A549 (cell line): Measurements from ENCODE around the gene NSD1. TPM values are rescaled to one million over a fixed set of nuclear protein-coding genes. Genes with fewer than 3 reads are reported as not detected.

ENCODE experiments used
- ATAC-seq, 2 experiments: fragments of 200-7000 bp in 1 of 2; fragments of >200 bp in 1 of 2; cut with Nextera tagmentation in 1 of 2; cut with Tn5 transposase in 1 of 2; 3 replicates each; pipeline versions ENCODE4 v1.8.0 to v1.9.1; 2018 to 2020; ENCODE audit warnings: mild to moderate bottlenecking in 1 of 2, moderate library complexity in 1 of 2
- CTCF ChIA-PET: fragments of 300-600 bp; sonication (Branson Sonifier 250); formaldehyde crosslinking; extraction: SDS; loops from one replicate; lab custom pipeline; 2021; ENCODE audit warnings: antibody characterized with exemption, inconsistent platforms; lab: Yijun Ruan, JAX
- POLR2A ChIA-PET: fragments of 350-600 bp; formaldehyde crosslinking; extraction: SDS; loops from one replicate; lab custom pipeline; 2021; ENCODE audit warnings: antibody characterized with exemption, inconsistent platforms; lab: Yijun Ruan, JAX
- DNase-seq, 2 experiments: peaks; one replicate each; pipeline versions ENCODE4 v3.0.0 to v3.0.0-alpha.2; 2011 to 2016; ENCODE audit warnings: low read depth in 1 of 2, low spot score in 1 of 2
- FAIRE-seq: peaks from 2 replicates; lab custom pipeline; 2011; peaks lifted over from hg19 to GRCh38; lab: Jason Lieb, UNC
- H3K27ac ChIP-seq, 2 experiments: fragments of >200 bp; sonication (Bioruptor Twin); formaldehyde crosslinking; 3 replicates each; pipeline ENCODE4 v1.5.1; 2016 to 2017
- H3K4me1 ChIP-seq: fragments of >200 bp; sonication (Bioruptor Twin); formaldehyde crosslinking; 3 replicates; pipeline ENCODE4 v1.6.1; 2016
- H3K4me2 ChIP-seq: fragments of >200 bp; sonication (Bioruptor Twin); formaldehyde crosslinking; 3 replicates; pipeline ENCODE4 v1.6.1; 2016
- H3K4me3 ChIP-seq: fragments of >200 bp; sonication (Bioruptor Twin); formaldehyde crosslinking; 3 replicates; pipeline ENCODE4 v1.5.1; 2016
- H3K9me3 ChIP-seq: fragments of >200 bp; sonication (Bioruptor Twin); formaldehyde crosslinking; 3 replicates; pipeline ENCODE4 v1.6.1; 2016
- EHF ChIP-seq: fragments of 250-450 bp; sonication (Bioruptor Pico); IDR thresholded peaks from 2 replicates; pipeline ENCODE4 v1.5.0; 2020; ENCODE audit warnings: mild to moderate bottlenecking
- FOXS1 ChIP-seq: fragments of 250-450 bp; sonication (Bioruptor Pico); IDR thresholded peaks from 2 replicates; pipeline ENCODE4 v1.5.0; 2020; ENCODE audit warnings: mild to moderate bottlenecking, moderate library complexity
- HOXA7 ChIP-seq: fragments of 250-450 bp; sonication (Bioruptor Pico); IDR thresholded peaks from 2 replicates; pipeline ENCODE4 v1.5.0; 2020; ENCODE audit warnings: mild to moderate bottlenecking, moderate library complexity
- HOXB13 ChIP-seq: fragments of 250-450 bp; sonication (Bioruptor Pico); IDR thresholded peaks from 2 replicates; pipeline ENCODE4 v1.5.0; 2020; ENCODE audit warnings: low read depth, mild to moderate bottlenecking, moderate library complexity
- HOXB5 ChIP-seq: fragments of 250-450 bp; sonication (Bioruptor Pico); IDR thresholded peaks from 2 replicates; pipeline ENCODE4 v1.5.0; 2020; ENCODE audit warnings: mild to moderate bottlenecking, moderate library complexity
- JUNB ChIP-seq: fragments of >200 bp; sonication (Bioruptor Twin); formaldehyde crosslinking; IDR thresholded peaks from 2 replicates; pipeline ENCODE4 v1.6.1; 2016
- MYC ChIP-seq: IDR thresholded peaks from 2 replicates; pipeline ENCODE4 v1.6.1; 2012; ENCODE audit warnings: mild to moderate bottlenecking, inconsistent platforms, low read length, improper control_type of control experiment, borderline replicate concordance
- NPAS2 ChIP-seq: fragments of 250-450 bp; sonication (Bioruptor Pico); IDR thresholded peaks from 2 replicates; pipeline ENCODE4 v1.8.0; 2022; ENCODE audit warnings: mild to moderate bottlenecking, moderate library complexity, borderline replicate concordance
- POLR2AphosphoS2 ChIP-seq: conservative IDR thresholded peaks from 2 replicates; pipeline ENCODE4 v1.6.1; 2012; ENCODE audit warnings: low read length, improper control_type of control experiment, inconsistent platforms
- RAD21 ChIP-seq, 2 experiments: fragments of >200 bp in 1 of 2; sonication (Bioruptor Twin) in 1 of 2; formaldehyde crosslinking in 1 of 2; IDR thresholded peaks in 1 of 2; conservative IDR thresholded peaks in 1 of 2; 2 replicates in 1 of 2; 3 replicates in 1 of 2; pipeline ENCODE4 v1.6.1; 2012 to 2018; ENCODE audit warnings: inconsistent platforms in 1 of 2
- RCOR1 ChIP-seq: fragments of 150-350 bp; IDR thresholded peaks from 2 replicates; pipeline ENCODE4 v1.6.1; 2014; ENCODE audit warnings: antibody characterized with exemption, low read length, low read depth
- TFCP2L1 ChIP-seq: fragments of 250-450 bp; sonication (Bioruptor Pico); IDR thresholded peaks from 2 replicates; pipeline ENCODE4 v1.5.0; 2021; ENCODE audit warnings: mild to moderate bottlenecking
- WGBS: methylation state at CpG from one replicate; pipeline ENCODE4 v1.1.6; 2017; ENCODE audit errors: missing lambda C conversion rate; 5-methylcytosine and 5-hydroxymethylcytosine counted together
- polyA plus RNA-seq, 4 experiments: library from polyadenylated mRNA; depleted of rRNA in 3 of 4; stranded (reverse); fragments of >200 nt; fragmentation: RNase III in 1 of 4; extraction: RNeasy Plus Mini Kit Qiagen cat#74134 plus additional on column Dnase treatment in 1 of 4; gene quantifications; 2 replicates in 3 of 4; 3 replicates in 1 of 4; pipeline ENCODE4 v1.2.3, GENCODE V29; 2011 to 2017
- TF ChIP-seq, protein P1 (sequence below): fragments of >200 bp; sonication (Bioruptor Twin); formaldehyde crosslinking; IDR thresholded peaks from 3 replicates; pipeline ENCODE4 v1.6.1; 2016
- TF ChIP-seq, protein P2 (sequence below): fragments of 250-450 bp; sonication (Bioruptor Pico); IDR thresholded peaks from 2 replicates; pipeline ENCODE4 v1.5.0; 2020; ENCODE audit warnings: low read depth, mild to moderate bottlenecking, moderate library complexity
- TF ChIP-seq, protein P3 (sequence below): fragments of >200 bp; sonication (Bioruptor Twin); formaldehyde crosslinking; IDR thresholded peaks from 2 replicates; pipeline ENCODE4 v1.6.1; 2016
- TF ChIP-seq, protein P4 (sequence below): fragments of 250-450 bp; sonication (Bioruptor Pico); IDR thresholded peaks from 2 replicates; pipeline ENCODE4 v1.5.0; 2021; ENCODE audit warnings: mild to moderate bottlenecking, moderate library complexity, borderline replicate concordance
- TF ChIP-seq, protein P5 (sequence below): IDR thresholded peaks from 2 replicates; pipeline ENCODE4 v1.6.1; 2012
- TF ChIP-seq, protein P6 (sequence below): IDR thresholded peaks from 2 replicates; pipeline ENCODE4 v1.6.1; 2012; ENCODE audit warnings: low read depth, borderline replicate concordance

NSD1 gene
- polyA plus RNA-seq, 2 of the 4 experiments (the other 2 are of a cell fraction) = 16.3 to 38.2 TPM

DNA sequence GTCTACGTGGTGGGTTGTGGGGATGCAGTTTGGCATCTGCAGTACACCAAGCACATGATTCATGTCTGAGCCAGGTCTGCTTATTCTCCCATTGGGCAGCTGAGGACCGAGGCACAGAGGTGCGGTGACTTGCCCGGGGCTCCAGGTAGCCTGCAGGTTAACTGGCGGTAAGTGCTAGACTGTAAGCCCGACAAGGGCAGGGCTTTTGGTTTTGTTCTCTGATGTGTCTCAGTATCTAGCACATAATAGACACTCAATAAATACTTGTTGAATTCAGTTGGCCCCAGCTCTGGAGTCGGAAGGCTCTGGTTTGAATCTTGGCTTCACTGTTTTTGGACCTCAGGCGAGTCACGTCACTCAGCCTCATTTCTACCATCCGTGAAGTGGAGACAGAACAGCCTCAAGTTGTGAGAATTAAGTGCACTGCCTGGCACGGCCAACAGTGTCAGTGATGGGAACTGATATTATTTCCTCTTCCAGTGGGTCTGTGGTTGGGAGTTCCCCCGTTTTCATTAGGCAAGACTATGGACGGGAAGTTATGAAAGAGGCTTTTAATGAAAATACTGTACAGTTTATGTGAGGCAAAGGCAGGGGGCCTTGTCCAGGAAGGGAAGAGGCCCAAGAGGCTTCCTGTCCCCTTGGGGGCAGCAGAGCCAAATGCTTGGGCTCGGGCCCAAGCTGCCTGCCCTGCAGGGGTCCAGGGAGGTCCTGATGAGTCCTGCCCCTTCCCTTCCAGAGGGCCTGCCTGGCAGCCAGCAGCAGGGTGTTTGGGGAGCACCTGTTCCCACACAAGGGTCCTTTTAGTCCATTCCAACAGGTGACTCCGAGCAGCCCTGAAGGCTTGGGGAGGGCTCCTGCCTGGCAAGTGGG is 173.3 kb downstream of the NSD1 start:
- H3K27ac ChIP-seq = no peak overlapping the region
- H3K4me1 ChIP-seq = peaks cover 36% of the 10 kb centered on the region
- H3K9me3 ChIP-seq = no peaks in the 10 kb centered on the region
- ChIA-PET CTCF (interaction anchor here (1.2 to 6.3 kb wide), 9 partner anchors 8 to 195 kb away, joined by 3 to 55 read pairs (median 5); no protein-coding TSS in a partner anchor), POLR2A (interaction anchor here (0.5 kb wide), 1 partner anchor 119 kb away, joined by 4 read pairs; the partner anchor contains the start of gene GRK6)
- TF ChIP-seq FOXS1 (CRISPR knock-in tag) = no peak
- TF ChIP-seq NPAS2 (CRISPR knock-in tag) = no peak
- TF ChIP-seq RAD21 (conservative IDR thresholded peaks at IDR 0.05 in 1 of 2, IDR thresholded peaks at IDR 0.05 in 1 of 2) = no peak
- TF ChIP-seq TFCP2L1 = peak; percentile 48; the same call in 1 of the 2 replicates
- TF ChIP-seq, protein P1, sequence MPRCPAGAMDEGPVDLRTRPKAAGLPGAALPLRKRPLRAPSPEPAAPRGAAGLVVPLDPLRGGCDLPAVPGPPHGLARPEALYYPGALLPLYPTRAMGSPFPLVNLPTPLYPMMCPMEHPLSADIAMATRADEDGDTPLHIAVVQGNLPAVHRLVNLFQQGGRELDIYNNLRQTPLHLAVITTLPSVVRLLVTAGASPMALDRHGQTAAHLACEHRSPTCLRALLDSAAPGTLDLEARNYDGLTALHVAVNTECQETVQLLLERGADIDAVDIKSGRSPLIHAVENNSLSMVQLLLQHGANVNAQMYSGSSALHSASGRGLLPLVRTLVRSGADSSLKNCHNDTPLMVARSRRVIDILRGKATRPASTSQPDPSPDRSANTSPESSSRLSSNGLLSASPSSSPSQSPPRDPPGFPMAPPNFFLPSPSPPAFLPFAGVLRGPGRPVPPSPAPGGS = 0 out of 3 replicates have a peak, but pooled peaks have one; percentile 20
- TF ChIP-seq, protein P2, sequence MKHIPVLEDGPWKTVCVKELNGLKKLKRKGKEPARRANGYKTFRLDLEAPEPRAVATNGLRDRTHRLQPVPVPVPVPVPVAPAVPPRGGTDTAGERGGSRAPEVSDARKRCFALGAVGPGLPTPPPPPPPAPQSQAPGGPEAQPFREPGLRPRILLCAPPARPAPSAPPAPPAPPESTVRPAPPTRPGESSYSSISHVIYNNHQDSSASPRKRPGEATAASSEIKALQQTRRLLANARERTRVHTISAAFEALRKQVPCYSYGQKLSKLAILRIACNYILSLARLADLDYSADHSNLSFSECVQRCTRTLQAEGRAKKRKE (CRISPR knock-in tag) = no peak
- DNase-seq (no peak), ATAC-seq (no peak), FAIRE-seq (no peak)
- H3K4me2 ChIP-seq = no peak overlapping the region
- 85% methylated on average over 14 of the region's 15 CpGs for WGBS
- no peak overlapping the region for H3K4me3 ChIP-seq

DNA sequence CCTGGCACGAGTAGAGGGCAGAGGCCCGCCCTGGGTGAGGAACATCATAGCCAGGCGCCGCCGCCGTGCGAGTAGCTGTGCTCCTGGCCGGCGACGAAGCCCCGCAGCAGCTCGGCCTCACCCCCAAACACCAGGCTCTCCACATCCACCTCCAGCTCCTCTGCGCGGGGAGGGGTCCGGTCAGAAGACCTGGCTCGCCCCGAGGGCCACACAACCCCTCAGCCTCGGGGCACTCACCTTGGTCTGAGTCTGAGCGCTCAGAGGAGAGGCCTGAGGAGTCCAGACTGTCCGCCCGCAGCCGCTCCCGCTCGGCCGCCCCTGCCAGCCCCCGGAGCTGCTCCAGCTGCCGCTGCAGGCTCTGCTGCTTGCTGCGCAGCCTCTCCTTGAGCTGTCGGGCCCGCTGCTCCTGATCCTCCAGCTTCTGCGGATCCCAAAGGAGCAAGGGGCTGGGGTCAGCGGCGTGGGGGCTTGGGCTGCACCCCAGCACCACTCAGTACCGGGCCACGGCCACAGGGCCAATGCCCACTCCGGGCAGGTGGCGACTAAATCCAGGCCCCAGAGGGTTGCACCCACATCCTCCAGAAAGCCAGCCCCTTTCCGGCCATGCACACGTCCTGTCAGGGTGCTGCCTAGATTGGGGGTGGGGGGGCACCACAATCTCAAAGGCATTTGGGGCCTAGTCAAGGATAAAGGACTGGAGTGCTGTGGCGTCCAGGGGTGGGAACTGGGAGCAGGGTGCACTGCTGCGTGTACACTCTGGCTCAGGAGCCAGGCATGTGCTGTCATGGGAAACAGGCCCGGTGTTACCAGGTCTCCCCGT is 174.2 kb downstream of the NSD1 start:
- WGBS = 90% methylated on average over 24 of the region's 43 CpGs
- TF ChIP-seq FOXS1 (CRISPR knock-in tag) (no peak), MYC (no peak), HOXA7 (CRISPR knock-in tag) (no peak), RCOR1 (no peak), POLR2AphosphoS2 (no peak), JUNB (no peak), HOXB13 (CRISPR knock-in tag) (no peak), EHF (no peak), HOXB5 (no peak)
- TF ChIP-seq, protein P3, sequence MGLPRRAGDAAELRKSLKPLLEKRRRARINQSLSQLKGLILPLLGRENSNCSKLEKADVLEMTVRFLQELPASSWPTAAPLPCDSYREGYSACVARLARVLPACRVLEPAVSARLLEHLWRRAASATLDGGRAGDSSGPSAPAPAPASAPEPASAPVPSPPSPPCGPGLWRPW = no peak
- TF ChIP-seq, protein P4, sequence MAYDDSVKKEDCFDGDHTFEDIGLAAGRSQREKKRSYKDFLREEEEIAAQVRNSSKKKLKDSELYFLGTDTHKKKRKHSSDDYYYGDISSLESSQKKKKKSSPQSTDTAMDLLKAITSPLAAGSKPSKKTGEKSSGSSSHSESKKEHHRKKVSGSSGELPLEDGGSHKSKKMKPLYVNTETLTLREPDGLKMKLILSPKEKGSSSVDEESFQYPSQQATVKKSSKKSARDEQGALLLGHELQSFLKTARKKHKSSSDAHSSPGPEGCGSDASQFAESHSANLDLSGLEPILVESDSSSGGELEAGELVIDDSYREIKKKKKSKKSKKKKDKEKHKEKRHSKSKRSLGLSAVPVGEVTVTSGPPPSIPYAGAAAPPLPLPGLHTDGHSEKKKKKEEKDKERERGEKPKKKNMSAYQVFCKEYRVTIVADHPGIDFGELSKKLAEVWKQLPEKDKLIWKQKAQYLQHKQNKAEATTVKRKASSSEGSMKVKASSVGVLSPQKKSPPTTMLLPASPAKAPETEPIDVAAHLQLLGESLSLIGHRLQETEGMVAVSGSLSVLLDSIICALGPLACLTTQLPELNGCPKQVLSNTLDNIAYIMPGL = no peak
- TF ChIP-seq, protein P5, sequence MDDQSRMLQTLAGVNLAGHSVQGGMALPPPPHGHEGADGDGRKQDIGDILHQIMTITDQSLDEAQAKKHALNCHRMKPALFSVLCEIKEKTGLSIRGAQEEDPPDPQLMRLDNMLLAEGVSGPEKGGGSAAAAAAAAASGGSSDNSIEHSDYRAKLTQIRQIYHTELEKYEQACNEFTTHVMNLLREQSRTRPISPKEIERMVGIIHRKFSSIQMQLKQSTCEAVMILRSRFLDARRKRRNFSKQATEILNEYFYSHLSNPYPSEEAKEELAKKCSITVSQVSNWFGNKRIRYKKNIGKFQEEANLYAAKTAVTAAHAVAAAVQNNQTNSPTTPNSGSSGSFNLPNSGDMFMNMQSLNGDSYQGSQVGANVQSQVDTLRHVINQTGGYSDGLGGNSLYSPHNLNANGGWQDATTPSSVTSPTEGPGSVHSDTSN = no peak
- TF ChIP-seq, protein P6, sequence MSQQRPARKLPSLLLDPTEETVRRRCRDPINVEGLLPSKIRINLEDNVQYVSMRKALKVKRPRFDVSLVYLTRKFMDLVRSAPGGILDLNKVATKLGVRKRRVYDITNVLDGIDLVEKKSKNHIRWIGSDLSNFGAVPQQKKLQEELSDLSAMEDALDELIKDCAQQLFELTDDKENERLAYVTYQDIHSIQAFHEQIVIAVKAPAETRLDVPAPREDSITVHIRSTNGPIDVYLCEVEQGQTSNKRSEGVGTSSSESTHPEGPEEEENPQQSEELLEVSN = no peak
- TF ChIP-seq, protein P1 = no peak
- TF ChIP-seq, all 56 proteins: peak for 0
- Histone ChIP-seq H3K4me2 (no peak overlapping the region), H3K4me1 (peaks cover 31% of the 10 kb centered on the region), H3K4me3 (no peak overlapping the region), H3K9me3 (no peaks in the 10 kb centered on the region), H3K27ac (no peak overlapping the region)
- ATAC-seq (no peak), DNase-seq (no peak), FAIRE-seq (no peak)
- ChIA-PET POLR2A (interaction anchor here (0.5 kb wide), 1 partner anchor 118 kb away, joined by 4 read pairs; the partner anchor contains the start of gene GRK6), CTCF (interaction anchor here (1.2 to 6.3 kb wide), 12 partner anchors 9 to 197 kb away, joined by 4 to 55 read pairs (median 22); no protein-coding TSS in a partner anchor)
